Upper lobe of left lung (tissue), 6 donors: ENCODE data around the gene OPRM1. TPM values are rescaled to one million over a fixed set of nuclear protein-coding genes. Genes with fewer than 3 reads are reported as not detected.

Source experiments
- ATAC-seq, 2 donors: fragments of 200-7000 bp; cut with Tn5 transposase; one replicate each; pipeline ENCODE4 v1.9.1; 2022; ENCODE audit warnings: mild to moderate bottlenecking in 2 of 2, moderate library complexity in 2 of 2; ENCODE audit not compliant: low FRiP score in 2 of 2
- DNase-seq, 2 donors: peaks; one replicate each; pipeline ENCODE4 v3.0.0-alpha.2; 2019 to 2020
- H3K27ac ChIP-seq, 4 donors: fragments of 200-600 bp; sonication (generic); one replicate each; pipeline ENCODE4 v1.5.1; 2016 to 2019
- H3K27me3 ChIP-seq, 4 donors: fragments of 200-600 bp; sonication (generic); one replicate each; pipeline ENCODE4 v1.5.1; 2017 to 2019
- H3K36me3 ChIP-seq, 4 donors: fragments of 200-600 bp; sonication (generic); one replicate each; pipeline ENCODE4 v1.5.1; 2016 to 2019
- H3K4me1 ChIP-seq, 4 donors: fragments of 200-600 bp; sonication (generic); one replicate each; pipeline ENCODE4 v1.5.1; 2018 to 2019
- H3K4me3 ChIP-seq, 4 donors: fragments of 200-600 bp; sonication (generic); one replicate each; pipeline ENCODE4 v1.5.1; 2017 to 2019; ENCODE audit warnings: mild to moderate bottlenecking in 2 of 4, moderate library complexity in 1 of 4
- H3K9me3 ChIP-seq, 4 donors: fragments of 200-600 bp; sonication (generic); one replicate each; pipeline ENCODE4 v1.5.1; 2018 to 2019
- EP300 ChIP-seq, 4 donors: sonication (generic); formaldehyde crosslinking; IDR thresholded peaks; one replicate each; pipeline ENCODE4 v1.5.1; 2017; ENCODE audit warnings: antibody characterized with exemption in 4 of 4, control low read depth in 2 of 4
- POLR2A ChIP-seq, 4 donors: fragments of 450-650 bp; IDR thresholded peaks; one replicate each; pipeline ENCODE4 v1.5.1; 2016 to 2017; ENCODE audit warnings: antibody characterized with exemption in 4 of 4, mild to moderate bottlenecking in 2 of 4
- POLR2AphosphoS5 ChIP-seq, 2 donors: sonication (generic); formaldehyde crosslinking; IDR thresholded peaks; one replicate each; pipeline ENCODE4 v1.5.1; 2017; ENCODE audit warnings: antibody characterized with exemption in 2 of 2
- WGBS, 2 donors: methylation state at CpG; one replicate each; pipeline ENCODE4 v1.1.5; 2017 to 2018; 5-methylcytosine and 5-hydroxymethylcytosine counted together
- total RNA-seq, 6 donors: library from RNA; depleted of rRNA in 4 of 6; stranded (reverse); fragments of >200 nt in 4 of 6; gene quantifications; one replicate each; pipeline versions ENCODE4 v1.1.0 to v1.2.1, GENCODE V29; 2016 to 2021
- TF ChIP-seq, protein P1 (sequence below), 6 experiments: fragments of 450-650 bp in 4 of 6; fragments of 200-600 bp in 2 of 6; sonication (generic) in 2 of 6; IDR thresholded peaks; one replicate each; pipeline ENCODE4 v1.5.1; 2016 to 2019; ENCODE audit warnings: antibody characterized with exemption in 6 of 6
- donor health status: DM: no; HTN: no; CAD: no; lungs with moderate emphysema.
- donor health status: DM: no; HTN: yes; CAD: no; lungs with severe emphysema.

OPRM1 gene
- total RNA-seq, 6 donors from 2014 or later = not detected

DNA sequence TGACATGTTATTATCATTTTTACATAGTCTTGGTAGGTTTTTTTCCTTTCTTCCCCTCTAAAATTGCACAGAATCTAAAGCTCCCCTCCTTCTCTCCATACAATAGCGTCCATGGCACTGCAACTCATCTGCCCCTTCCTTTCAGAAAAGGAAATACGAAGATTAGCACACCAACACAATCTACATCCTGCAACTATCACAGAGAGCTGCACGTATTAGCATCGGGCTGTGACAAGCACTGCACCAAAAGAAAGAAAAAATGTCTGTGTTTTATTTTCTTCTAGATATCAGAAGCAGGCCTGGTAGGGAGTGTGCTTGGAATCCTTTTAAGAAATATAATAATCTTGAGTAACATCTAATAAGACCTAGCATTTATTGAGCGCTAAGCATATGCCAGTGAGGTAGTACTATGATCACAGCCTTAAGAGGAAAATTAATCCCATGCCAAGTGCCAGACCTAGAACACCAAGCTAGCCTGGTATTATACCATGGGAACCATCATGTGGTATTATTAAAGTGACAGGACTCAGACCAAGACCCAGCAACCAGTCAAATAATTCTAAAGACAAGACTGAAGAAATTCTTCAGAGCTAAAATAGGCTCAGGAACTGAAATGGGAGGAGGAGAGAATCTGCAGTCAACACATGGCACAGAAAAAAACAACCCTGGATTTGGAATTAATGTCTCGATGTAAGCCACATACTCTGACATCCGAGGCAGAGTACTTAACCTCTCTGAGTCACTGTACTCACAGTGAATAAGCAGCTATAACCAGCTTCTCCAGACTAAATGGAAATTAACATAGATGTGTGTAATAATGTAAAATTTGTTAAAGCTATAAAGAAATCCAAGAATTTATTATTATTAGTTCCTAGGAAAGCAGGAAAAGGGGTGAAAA lies 193.2 kb downstream of the OPRM1 start:
- TF ChIP-seq POLR2AphosphoS5 (IDR thresholded peaks at IDR 0.05) (no peak), POLR2A (IDR thresholded peaks at IDR 0.05) (no peak), EP300 (IDR thresholded peaks at IDR 0.05) (no peak)
- TF ChIP-seq, protein P1, sequence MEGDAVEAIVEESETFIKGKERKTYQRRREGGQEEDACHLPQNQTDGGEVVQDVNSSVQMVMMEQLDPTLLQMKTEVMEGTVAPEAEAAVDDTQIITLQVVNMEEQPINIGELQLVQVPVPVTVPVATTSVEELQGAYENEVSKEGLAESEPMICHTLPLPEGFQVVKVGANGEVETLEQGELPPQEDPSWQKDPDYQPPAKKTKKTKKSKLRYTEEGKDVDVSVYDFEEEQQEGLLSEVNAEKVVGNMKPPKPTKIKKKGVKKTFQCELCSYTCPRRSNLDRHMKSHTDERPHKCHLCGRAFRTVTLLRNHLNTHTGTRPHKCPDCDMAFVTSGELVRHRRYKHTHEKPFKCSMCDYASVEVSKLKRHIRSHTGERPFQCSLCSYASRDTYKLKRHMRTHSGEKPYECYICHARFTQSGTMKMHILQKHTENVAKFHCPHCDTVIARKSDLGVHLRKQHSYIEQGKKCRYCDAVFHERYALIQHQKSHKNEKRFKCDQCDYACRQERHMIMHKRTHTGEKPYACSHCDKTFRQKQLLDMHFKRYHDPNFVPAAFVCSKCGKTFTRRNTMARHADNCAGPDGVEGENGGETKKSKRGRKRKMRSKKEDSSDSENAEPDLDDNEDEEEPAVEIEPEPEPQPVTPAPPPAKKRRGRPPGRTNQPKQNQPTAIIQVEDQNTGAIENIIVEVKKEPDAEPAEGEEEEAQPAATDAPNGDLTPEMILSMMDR (IDR thresholded peaks at IDR 0.05) = no peak
- Histone ChIP-seq H3K9me3 (no peaks in the 10 kb centered on the region), H3K27ac (no peak overlapping the region), H3K36me3 (no peaks in the 10 kb centered on the region), H3K4me1 (no peaks in the 10 kb centered on the region), H3K4me3 (no peak overlapping the region), H3K27me3 (no peaks in the 10 kb centered on the region)
- 67 to 70% methylated on average over 7 of the region's 7 CpGs for WGBS, 2 donors
- DNase-seq = no peak
- ATAC-seq = no peak

DNA sequence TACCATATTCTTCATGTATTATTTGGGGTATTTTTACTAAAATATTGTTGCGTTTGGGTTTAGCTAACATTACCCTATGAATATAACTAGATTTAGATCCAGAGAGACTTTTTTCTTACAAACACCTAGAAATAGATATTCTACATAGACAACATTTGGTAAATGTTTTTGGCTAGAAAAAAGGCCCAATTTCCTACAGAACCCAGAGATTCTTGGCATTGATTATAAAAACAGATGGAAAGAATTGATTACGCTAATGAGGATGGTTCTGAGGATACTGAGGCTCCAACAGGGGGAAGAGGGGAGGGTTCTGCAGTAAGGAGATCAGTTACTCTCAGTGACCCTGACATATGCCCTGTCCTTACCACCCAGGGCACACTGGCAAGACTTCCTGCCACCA lies 194.3 kb downstream of the OPRM1 start:
- TF ChIP-seq, protein P1 (IDR thresholded peaks at IDR 0.05) = no peak
- no peak for TF ChIP-seq POLR2AphosphoS5 (IDR thresholded peaks at IDR 0.05)
- no peak for TF ChIP-seq POLR2A (IDR thresholded peaks at IDR 0.05)
- no peak for TF ChIP-seq EP300 (IDR thresholded peaks at IDR 0.05)
- no peak overlapping the region for H3K4me3 ChIP-seq
- DNase-seq = no peak
- WGBS, 2 donors = 97 to 98% methylated on average over 2 of the region's 2 CpGs
- H3K27ac ChIP-seq = no peak overlapping the region
- ATAC-seq = no peak
- no peaks in the 10 kb centered on the region for H3K4me1 ChIP-seq
- H3K36me3 ChIP-seq = no peaks in the 10 kb centered on the region
- no peaks in the 10 kb centered on the region for H3K9me3 ChIP-seq
- no peaks in the 10 kb centered on the region for H3K27me3 ChIP-seq

DNA sequence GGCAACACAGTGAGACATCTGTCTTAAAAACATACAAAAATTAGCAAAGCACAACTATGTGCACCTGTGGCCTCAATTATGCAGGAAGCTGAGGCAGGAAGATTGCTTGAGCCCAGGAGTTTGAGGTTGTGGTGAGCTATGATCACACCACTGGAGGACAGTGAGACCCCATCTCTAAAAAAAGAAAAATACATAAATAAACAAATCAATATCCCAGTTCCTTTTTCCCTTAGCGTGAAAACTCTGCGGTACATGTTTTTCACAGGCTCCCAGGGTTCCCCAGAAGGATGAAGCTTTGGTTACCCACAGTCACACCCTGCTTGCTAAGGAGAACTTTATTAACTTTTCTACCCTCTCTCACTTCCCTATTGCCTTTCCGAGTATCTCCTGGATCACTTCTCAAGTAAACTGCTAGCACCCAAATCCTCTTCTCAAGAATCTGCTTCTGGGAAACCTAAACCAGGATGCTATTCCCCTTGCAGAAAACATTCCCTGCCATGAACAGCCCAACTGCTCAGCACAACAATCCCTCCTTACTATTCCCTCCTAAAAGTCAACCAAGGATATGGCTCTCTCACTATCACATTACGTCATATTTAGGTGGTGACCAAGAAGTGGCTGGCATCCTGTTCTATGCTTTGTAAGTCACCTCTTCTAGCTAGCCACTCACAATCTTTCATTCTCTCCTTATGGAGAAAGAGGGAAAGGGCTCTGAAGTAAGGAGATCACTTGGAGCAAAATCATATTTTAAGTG lies 195.2 kb downstream of the OPRM1 start:
- Histone ChIP-seq H3K4me1 (no peaks in the 10 kb centered on the region), H3K36me3 (no peaks in the 10 kb centered on the region), H3K27ac (no peak overlapping the region), H3K9me3 (no peaks in the 10 kb centered on the region), H3K27me3 (no peaks in the 10 kb centered on the region), H3K4me3 (no peak overlapping the region)
- WGBS, 2 donors = 78 to 88% methylated on average over 4 of the region's 4 CpGs
- no peak for TF ChIP-seq EP300 (IDR thresholded peaks at IDR 0.05)
- TF ChIP-seq POLR2A (IDR thresholded peaks at IDR 0.05) = no peak
- TF ChIP-seq POLR2AphosphoS5 (IDR thresholded peaks at IDR 0.05) = no peak
- TF ChIP-seq, protein P1 (IDR thresholded peaks at IDR 0.05) = no peak
- ATAC-seq (peak in 1 of 2 donors; percentile 61), DNase-seq (no peak)

DNA sequence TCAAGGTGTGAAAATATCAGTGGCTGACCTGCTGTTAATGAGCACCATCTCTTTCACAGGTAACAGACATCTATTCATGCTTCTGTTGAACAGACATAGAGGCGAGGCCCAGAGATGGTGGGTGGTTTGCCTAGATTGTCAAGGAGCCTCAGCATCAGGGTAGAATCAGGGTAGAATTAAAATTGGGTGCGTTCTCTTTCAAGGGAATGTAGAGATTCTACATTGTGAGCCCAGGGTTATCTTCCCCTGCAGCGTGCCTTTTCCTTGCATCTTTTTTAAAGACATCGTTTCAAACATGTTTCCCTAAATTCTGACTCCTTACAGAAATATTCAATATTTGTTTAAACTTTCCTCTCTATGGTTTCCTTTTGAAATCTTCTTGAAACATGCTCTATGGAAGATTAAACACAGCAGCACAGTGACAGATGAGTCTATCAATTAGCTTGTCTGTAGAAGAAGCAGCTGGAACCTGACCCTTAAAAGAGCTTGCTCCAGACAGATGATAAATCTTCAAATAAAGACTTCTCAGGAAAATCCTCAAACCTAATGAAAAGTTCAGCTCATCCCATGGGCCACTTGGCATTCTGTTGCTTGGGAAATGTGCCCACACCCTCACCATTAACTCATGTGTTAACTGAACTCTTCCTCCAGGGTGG lies 197.7 kb downstream of the OPRM1 start:
- TF ChIP-seq POLR2AphosphoS5 (IDR thresholded peaks at IDR 0.05) (no peak), EP300 (IDR thresholded peaks at IDR 0.05) (no peak), POLR2A (IDR thresholded peaks at IDR 0.05) (no peak)
- TF ChIP-seq, protein P1 (IDR thresholded peaks at IDR 0.05) = no peak
- no peaks in the 10 kb centered on the region for H3K4me1 ChIP-seq
- no peak overlapping the region for H3K4me3 ChIP-seq
- no peak overlapping the region for H3K27ac ChIP-seq
- H3K27me3 ChIP-seq = no peaks in the 10 kb centered on the region
- ATAC-seq = no peak
- DNase-seq = no peak
- H3K9me3 ChIP-seq = no peaks in the 10 kb centered on the region
- no peaks in the 10 kb centered on the region for H3K36me3 ChIP-seq
- 81 to 86% methylated on average over 4 of the region's 4 CpGs for WGBS, 2 donors
